Mucosa of descending colon (tissue), 3 donors: ENCODE data around the gene SGCD. TPM values are rescaled to one million over a fixed set of nuclear protein-coding genes. Genes with fewer than 3 reads are reported as not detected.

Source experiments
- ATAC-seq: fragments of 200-7000 bp; cut with Tn5 transposase; one replicate; pipeline ENCODE4 v1.9.1; 2020; ENCODE audit warnings: mild to moderate bottlenecking, moderate library complexity
- DNase-seq, 3 donors: peaks; one replicate each; pipeline ENCODE4 v3.0.0-alpha.2; 2020
- H3K36me3 ChIP-seq: fragments of 200-600 bp; one replicate; pipeline ENCODE4 v1.8.0; 2021; ENCODE audit warnings: low read depth, mild to moderate bottlenecking
- H3K4me1 ChIP-seq: fragments of 200-600 bp; one replicate; pipeline ENCODE4 v1.8.0; 2021; ENCODE audit warnings: low read depth, mild to moderate bottlenecking
- H3K4me3 ChIP-seq: fragments of 200-600 bp; one replicate; pipeline ENCODE4 v1.8.0; 2021; ENCODE audit warnings: mild to moderate bottlenecking
- H3K9me3 ChIP-seq: fragments of 200-600 bp; one replicate; pipeline ENCODE4 v1.8.0; 2021; ENCODE audit warnings: mild to moderate bottlenecking
- CTCF ChIP-seq: fragments of 200-600 bp; IDR thresholded peaks from one replicate; pipeline ENCODE4 v1.8.0; 2022; ENCODE audit warnings: antibody characterized with exemption, mild to moderate bottlenecking
- intact Hi-C, 2 donors: fragments of 100-400 bp; cut with DNase I in 1 of 2; cut with micrococcal nuclease in 1 of 2; formaldehyde crosslinking; loops; one replicate each; pipeline versions ENCODE4 v1.11.0 to v1.11.1; 2022; cut with DNase I, micrococcal nuclease
- total RNA-seq, 3 donors: library from RNA; stranded (reverse); fragmentation: NEBNext Ultra II Directional in 2 of 3; extraction: Animal tissue kit (Norgen Biotek cat#: 25700) in 2 of 3; gene quantifications; one replicate each; pipeline versions ENCODE4 v1.2.1 to v1.2.4, GENCODE V29; 2021 to 2023
- donor health status: DM: no; HTN: no; CAD: no; lungs with moderate emphysema.
- donor health status: DM: no; HTN: no; CAD: no.
- donor health status: DM: no; HTN: yes; CAD: no.

Gene SGCD
- total RNA-seq, 3 donors from 2014 or later, result 1.2 to 7.4 (median 2.0) TPM

- intact Hi-C loops, result no loop called here
- DNase-seq (no peak), ATAC-seq (no peak)
- H3K9me3 ChIP-seq, result no peaks in the 10 kb centered on the region
- no peak for TF ChIP-seq CTCF
- H3K4me3 ChIP-seq, result no peak overlapping the region
- H3K36me3 ChIP-seq, result no peaks in the 10 kb centered on the region
- no peaks in the 10 kb centered on the region for H3K4me1 ChIP-seq
These were observed 146.4 kb downstream of the SGCD start for GRCh38 chr5:156473269-156473908.

GRCh38 chr5:156474251-156474650, 147.3 kb downstream of the SGCD start:
- no peak for TF ChIP-seq CTCF
- intact Hi-C loops, result no loop called here
- Histone ChIP-seq H3K9me3 (no peaks in the 10 kb centered on the region), H3K4me3 (no peak overlapping the region), H3K4me1 (no peaks in the 10 kb centered on the region), H3K36me3 (no peaks in the 10 kb centered on the region)
- ATAC-seq, result peak; percentile 39
- DNase-seq, result peak in 1 of 3 donors; percentile 15

GRCh38 chr5:156475182-156476157, 148.5 kb downstream of the SGCD start:
- TF ChIP-seq CTCF, result no peak
- ATAC-seq (peak; percentile 67), DNase-seq (peak in 1 of 3 donors; percentile 16)
- no peaks in the 10 kb centered on the region for H3K36me3 ChIP-seq
- no peaks in the 10 kb centered on the region for H3K9me3 ChIP-seq
- intact Hi-C loops, result no loop called here
- H3K4me3 ChIP-seq, result no peak overlapping the region
- H3K4me1 ChIP-seq, result no peaks in the 10 kb centered on the region

- no peaks in the 10 kb centered on the region for H3K36me3 ChIP-seq
- no peak overlapping the region for H3K4me3 ChIP-seq
- intact Hi-C loops, result no loop called here
- H3K9me3 ChIP-seq, result no peaks in the 10 kb centered on the region
- ATAC-seq (no peak), DNase-seq (no peak)
- H3K4me1 ChIP-seq, result no peaks in the 10 kb centered on the region
- TF ChIP-seq CTCF, result no peak
These were observed 149.2 kb downstream of the SGCD start for GRCh38 chr5:156476158-156476551.

GRCh38 chr5:156476678-156477077, 149.7 kb downstream of the SGCD start:
- ATAC-seq (no peak), DNase-seq (no peak)
- Histone ChIP-seq H3K36me3 (no peaks in the 10 kb centered on the region), H3K4me3 (no peak overlapping the region), H3K9me3 (no peaks in the 10 kb centered on the region), H3K4me1 (no peaks in the 10 kb centered on the region)
- intact Hi-C loops, result no loop called here
- TF ChIP-seq CTCF, result no peak
